22Rv1 (cell line): ENCODE measurements around the gene SYNPO2.
"Not testable (repeated sequence)": the region's sequence is repeated elsewhere in the genome, so short reads cannot be mapped to it uniquely, and the experiment has no call there.

Experiments
- H3K27ac ChIP-seq: fragments of 450-650 bp; 2 replicates; pipeline ENCODE4 v1.5.1; 2017
- ZFX ChIP-seq: fragments of 450-650 bp; IDR thresholded peaks from 2 replicates; pipeline ENCODE4 v1.6.1; 2017; ENCODE audit warnings: antibody characterized with exemption, borderline replicate concordance
- TF ChIP-seq, protein P1 (sequence below): fragments of 450-650 bp; IDR thresholded peaks from 2 replicates; pipeline ENCODE4 v1.5.1; 2017; ENCODE audit warnings: mild to moderate bottlenecking

The SYNPO2 gene

DNA sequence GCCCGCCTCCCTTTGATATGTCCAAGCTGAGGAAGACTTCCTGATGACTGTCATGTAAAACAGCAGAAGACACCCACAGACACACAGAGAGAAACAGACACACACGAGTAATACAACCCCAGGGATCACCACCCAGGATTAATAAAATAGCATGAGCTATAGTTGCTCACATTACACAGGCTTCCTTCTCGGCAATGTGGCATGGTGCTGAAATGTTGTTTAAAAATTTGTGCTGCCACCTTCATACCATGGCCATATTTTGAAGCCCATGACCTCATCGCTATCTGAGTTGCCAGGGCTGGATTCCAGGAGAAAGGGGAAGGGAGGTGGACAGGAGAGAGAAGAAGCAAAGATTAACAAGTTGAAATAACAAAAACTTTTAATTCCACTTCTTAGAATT, 111.7 kb downstream of the SYNPO2 start:
- H3K27ac ChIP-seq, result no peak overlapping the region
- TF ChIP-seq, protein P1, sequence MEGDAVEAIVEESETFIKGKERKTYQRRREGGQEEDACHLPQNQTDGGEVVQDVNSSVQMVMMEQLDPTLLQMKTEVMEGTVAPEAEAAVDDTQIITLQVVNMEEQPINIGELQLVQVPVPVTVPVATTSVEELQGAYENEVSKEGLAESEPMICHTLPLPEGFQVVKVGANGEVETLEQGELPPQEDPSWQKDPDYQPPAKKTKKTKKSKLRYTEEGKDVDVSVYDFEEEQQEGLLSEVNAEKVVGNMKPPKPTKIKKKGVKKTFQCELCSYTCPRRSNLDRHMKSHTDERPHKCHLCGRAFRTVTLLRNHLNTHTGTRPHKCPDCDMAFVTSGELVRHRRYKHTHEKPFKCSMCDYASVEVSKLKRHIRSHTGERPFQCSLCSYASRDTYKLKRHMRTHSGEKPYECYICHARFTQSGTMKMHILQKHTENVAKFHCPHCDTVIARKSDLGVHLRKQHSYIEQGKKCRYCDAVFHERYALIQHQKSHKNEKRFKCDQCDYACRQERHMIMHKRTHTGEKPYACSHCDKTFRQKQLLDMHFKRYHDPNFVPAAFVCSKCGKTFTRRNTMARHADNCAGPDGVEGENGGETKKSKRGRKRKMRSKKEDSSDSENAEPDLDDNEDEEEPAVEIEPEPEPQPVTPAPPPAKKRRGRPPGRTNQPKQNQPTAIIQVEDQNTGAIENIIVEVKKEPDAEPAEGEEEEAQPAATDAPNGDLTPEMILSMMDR, result no peak
- no peak for TF ChIP-seq ZFX

DNA sequence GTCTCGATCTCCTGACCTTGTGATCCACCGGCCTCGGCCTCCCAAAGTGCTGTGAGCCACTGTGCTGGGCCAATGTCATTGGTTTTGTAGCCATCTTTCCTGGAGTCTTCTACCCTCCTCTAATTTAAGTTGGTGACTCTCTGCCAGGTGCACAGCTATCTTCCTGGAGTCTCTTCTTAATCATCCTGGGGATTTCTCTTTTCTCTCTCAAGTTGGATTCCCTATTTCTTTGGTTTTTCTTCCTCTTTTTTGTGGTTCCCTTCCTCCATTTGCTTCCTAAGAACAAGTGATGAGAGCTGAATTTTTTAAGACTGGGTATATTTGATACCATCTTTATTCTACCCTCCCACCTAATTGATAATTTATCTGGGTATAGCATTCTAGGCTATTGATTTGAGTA, 113.8 kb downstream of the SYNPO2 start:
- TF ChIP-seq, protein P1, result no peak
- no peak for TF ChIP-seq ZFX
- no peak overlapping the region for H3K27ac ChIP-seq

DNA sequence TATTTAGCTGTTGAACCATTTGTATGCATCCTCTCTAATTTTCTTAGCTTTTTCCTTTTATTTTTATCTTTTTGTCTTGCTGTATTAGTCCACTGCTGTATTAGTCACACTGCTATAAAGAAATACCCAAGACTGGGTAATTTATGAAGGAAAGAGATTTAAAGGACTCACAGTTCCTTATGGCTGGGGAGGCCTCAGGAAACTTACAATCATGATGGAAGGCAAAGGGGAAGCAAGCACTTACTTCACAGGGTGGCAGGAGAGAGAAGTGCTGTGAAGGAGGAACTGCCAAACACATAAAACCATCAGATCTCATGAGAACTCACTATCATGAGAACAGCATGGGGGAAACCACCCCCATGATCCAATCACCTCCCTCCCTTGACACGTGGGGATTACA, 114.3 kb downstream of the SYNPO2 start:
- H3K27ac ChIP-seq, result not testable (repeated sequence)

DNA sequence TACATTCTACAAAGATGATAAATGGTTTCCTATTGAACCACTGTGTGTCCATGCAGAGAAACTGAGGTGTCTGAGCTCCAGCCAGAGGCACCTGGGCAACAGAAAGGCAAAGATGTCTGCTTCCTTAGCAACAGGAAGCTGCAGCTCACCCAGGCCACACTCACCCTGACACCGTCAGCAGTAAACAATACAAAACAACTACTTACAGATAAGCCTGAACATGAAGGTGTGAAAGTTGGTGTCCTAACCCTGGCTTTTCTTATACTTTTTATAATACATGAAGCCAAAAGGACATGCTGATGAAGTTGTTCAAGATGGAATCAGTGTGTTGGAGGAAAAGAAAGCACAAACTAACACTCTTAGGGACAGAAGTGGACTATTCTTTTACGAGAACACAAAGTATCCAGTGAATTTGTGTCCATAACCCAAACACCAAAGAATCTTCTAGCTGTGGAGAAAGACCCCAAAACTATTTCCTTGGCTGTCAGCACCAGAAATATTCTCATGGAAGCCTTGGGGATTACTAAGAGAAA, 117.3 kb downstream of the SYNPO2 start:
- TF ChIP-seq, protein P1, result no peak
- no peak for TF ChIP-seq ZFX
- H3K27ac ChIP-seq, result no peak overlapping the region

DNA sequence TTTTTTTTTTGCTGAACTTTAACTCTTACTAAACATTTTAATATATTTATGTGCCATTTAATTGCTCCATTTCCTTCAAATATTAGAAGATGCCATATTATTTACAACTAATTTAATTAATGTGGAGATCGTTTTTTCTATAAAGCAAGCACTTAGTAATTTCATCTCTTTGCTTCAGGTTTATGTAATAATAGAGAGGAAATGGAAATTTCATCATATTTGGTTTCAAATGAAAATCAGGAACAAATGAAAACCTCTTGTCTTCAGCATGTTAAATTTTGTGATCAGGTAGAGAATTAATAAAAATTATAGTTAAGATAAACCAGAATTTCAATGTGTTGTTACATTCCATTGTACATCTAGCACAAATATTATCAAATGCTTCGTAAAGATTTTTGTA, 120.1 kb downstream of the SYNPO2 start:
- no peak overlapping the region for H3K27ac ChIP-seq
- TF ChIP-seq ZFX, result no peak
- TF ChIP-seq, protein P1, result no peak

DNA sequence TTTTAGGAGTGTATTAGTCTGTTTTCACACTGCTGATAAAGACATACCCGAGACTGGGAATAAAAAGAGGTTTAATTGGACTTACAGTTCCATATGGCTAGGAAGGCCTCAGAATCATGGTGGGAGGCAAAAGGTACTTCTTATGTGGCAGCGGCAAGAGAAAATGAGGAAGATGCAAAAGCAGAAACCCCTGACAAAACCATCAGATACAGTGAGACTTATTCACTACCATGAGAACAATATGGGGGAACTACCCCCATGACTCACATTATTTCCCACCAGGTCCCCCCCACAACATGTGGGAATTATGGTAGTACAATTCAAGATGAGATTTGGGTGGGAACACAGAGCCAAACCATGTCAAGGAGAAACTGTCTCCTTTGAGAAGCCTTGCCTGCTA, 121.6 kb downstream of the SYNPO2 start:
- not testable (repeated sequence) for H3K27ac ChIP-seq

DNA sequence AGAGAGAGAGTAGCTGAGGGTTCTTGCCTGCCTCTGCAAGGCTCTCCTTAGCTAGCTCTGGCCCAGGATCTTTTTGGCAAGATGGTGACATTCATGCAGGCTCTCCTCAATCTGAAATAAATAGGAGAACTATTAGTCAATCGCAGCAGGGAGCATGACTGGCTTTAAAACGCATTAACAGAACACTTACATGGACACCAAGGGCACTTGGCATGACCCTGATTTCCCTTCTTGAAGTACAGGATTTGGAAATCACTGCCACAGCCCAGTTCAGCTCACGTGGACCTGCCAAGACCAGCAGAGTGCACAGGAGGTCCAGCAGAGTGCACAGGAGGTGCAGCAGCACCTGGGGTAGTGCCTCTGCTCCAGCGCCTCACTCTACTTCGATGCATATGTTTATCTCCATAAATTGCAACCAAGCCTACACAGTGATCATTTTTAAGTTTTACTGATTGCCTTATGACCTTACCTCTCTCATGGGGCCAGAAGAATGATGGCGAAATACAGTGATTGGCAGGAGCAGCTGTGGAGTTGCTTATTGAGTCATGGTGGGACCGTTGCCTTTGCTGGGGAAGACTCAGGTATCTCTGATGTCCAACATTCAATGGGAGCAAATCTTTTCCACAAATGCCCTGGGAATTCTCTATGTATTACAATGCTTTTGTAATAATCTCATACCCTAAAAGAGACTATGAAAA, 122.4 kb downstream of the SYNPO2 start:
- no peak for TF ChIP-seq ZFX
- TF ChIP-seq, protein P1, result no peak
- H3K27ac ChIP-seq, result no peak overlapping the region

DNA sequence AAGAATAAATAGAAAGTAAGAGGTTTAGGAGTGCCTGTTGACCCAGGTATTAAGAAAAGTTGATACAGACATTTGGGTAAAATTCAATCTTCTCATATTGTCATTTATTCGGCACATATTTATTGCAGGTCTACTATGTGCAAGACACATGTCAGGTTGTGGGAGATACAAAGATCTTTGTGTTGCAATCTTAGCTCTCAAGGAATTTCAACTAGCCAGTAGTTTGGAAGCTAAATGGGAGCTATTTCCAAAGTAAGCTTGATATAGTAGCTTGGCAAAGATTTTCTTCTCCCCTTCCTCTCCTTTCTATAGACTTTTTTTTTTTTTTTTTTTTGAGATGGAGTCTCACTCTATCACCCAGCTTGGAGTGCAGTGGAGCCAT, 122.9 kb downstream of the SYNPO2 start:
- no peak for TF ChIP-seq ZFX
- TF ChIP-seq, protein P1, result no peak
- no peak overlapping the region for H3K27ac ChIP-seq
